T-helper 2 cell treated with Interferon-gamma antibody and Interleukin-4, amounts not matched to agents 100 ng/mL and 5 ng/mL, for 36 hours (primary cell): Measurements from ENCODE around the gene MID1. TPM values are rescaled to one million over a fixed set of nuclear protein-coding genes. Genes with fewer than 3 reads are reported as not detected.

Experiments
- intact Hi-C: fragments of 100-400 bp; cut with micrococcal nuclease; formaldehyde crosslinking; loops from one replicate; pipeline ENCODE4 v1.15.1; 2023
- total RNA-seq: library from RNA; stranded (reverse); gene quantifications from 2 replicates; pipeline ENCODE4 v1.2.3, GENCODE V29; 2022

MID1 gene
- total RNA-seq, result 0.23 and 0.25 TPM in 2 replicates

- intact Hi-C loops, result no loop called here
These were observed at the start of gene MID1 for GRCh38 chrX:10620121-10620699. Gene MID1, minus strand, starts transcription at chrX:10620585. Its CDS starts 53,038 bp downstream, at chrX:10567547.

- intact Hi-C loops, result no loop called here
These were observed 46.8 kb upstream of the MID1 start for GRCh38 chrX:10667143-10667542.

- intact Hi-C loops, result no loop called here
These were observed 45.7 kb upstream of the MID1 start for GRCh38 chrX:10666102-10666501.

DNA sequence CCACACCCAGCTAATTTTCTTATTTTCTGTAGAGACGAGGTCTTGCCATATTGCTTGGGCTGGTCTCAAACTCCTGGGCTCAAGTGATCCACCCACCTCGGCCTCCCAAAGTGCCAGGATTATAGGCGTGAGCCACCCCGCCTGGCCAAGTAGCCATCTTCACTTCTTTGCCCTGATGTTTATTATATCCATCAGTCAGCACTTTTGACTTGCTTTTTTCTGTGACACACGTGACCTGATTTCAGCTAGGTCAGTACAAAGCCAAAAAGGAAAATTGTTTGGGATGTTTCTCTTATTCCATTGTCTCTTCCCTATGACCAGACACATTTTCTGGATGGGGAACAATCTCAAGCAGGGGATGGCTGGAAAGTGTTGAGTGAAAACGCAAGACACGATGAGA lies 45.3 kb upstream of the MID1 start:
- intact Hi-C loops, result no loop called here

GRCh38 chrX:10660171-10660570 lies 39.8 kb upstream of the MID1 start:
- intact Hi-C loops, result no loop called here

GRCh38 chrX:10656214-10656613 lies 35.8 kb upstream of the MID1 start:
- intact Hi-C loops, result no loop called here

GRCh38 chrX:10654960-10655359 lies 34.6 kb upstream of the MID1 start:
- intact Hi-C loops, result no loop called here

DNA sequence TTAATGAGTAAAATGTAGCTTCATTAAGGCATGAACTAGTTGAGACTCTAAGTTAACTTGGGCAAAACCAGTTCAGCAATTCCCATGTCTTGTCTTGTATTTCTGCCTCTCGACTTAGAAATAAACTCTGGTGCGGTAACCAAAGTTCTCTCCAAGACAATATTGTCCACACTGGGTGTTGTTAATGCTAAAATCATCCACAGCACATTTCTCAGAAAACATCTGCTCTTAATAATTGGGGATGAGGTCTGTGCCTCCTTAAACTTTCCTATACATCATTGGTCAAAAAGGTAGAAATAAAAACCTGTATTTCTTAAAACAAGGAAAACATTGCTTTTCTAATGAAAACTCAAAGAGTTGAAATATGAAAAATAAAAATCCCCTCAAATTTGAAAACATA lies 32.9 kb upstream of the MID1 start:
- intact Hi-C loops, result no loop called here

DNA sequence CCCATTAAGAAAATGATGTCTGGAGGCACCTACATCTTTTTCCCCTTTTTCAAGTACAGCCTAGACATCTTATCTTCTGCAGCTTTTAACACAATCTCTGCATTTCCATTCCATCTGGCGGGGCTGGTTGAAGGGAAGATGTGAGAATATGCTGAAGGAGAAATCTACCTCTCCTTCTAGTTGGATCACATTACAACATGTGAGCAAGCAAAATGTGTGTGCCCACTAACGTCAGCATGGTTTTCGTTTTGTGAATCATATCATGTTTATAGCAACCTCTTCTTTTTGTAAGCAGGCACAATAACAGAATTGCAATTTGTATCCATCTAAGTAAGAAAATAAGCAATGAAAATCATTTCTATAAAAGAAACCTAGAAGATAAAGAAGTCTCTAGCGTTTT lies 28.9 kb upstream of the MID1 start:
- intact Hi-C loops, result no loop called here

- intact Hi-C loops, result no loop called here
These were observed 28.2 kb upstream of the MID1 start for GRCh38 chrX:10648614-10649013.

GRCh38 chrX:10636851-10637250 lies 16.5 kb upstream of the MID1 start:
- intact Hi-C loops, result no loop called here

- intact Hi-C loops, result no loop called here
These were observed 16.0 kb upstream of the MID1 start for GRCh38 chrX:10636337-10636736.

DNA sequence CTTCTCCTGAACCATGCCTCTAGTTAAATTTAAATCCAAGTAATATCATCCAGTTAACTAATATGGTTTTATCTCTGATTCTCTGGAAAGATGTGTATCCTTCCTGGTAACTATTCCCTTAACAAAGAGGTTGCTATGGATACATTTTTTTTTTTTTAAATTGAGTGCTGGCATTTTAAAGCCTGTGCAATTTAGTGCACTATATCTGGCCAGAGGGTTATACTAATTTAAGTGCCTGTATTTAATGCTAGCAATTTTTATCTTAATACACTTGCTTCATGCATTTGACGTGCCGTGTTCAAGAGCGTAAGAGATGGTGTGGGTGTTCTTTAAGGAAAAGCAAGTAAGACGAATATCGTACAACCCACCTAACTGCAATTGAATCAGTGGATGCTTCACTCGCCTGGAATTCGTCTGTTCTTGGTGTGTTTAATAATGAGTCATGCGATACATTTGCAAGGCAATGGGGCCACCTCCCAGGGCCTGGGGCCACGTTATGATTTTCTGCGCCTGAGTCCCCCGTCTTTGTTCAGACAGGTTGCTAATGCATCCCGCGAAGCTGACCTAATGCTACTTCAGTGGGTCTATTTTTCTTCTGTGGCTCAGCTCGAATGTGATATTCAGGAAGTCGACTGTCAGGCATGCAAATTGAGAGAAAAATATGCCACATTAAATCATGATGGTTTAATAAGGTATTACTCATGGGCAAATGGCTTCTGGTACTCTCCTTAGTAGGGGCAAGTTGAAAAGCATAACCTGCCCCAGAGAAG lies 14.2 kb upstream of the MID1 start:
- intact Hi-C loops, result no loop called here

GRCh38 chrX:10633722-10634121 lies 13.3 kb upstream of the MID1 start:
- intact Hi-C loops, result no loop called here

- intact Hi-C loops, result no loop called here
These were observed 11.2 kb upstream of the MID1 start for GRCh38 chrX:10631416-10632145.

- intact Hi-C loops, result no loop called here
These were observed 9.9 kb upstream of the MID1 start for GRCh38 chrX:10630320-10630719.

DNA sequence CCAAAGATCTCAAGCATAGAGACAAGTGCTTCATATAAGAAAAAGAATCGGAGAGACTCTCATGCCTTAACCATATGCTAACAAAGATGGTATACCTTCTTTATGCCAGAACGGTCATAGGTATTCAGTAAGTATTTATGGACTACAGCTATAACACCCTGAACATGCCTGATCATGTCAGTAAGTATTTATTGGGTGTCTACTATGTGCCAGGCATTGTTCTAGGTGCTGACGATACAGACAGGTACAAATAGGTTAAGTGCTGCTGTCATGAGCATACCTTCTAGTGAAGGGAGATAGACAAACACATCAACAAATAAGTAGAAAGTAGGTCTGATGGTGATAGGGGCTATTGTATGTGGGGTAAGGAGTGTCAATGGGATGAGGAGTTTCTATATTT lies 9.5 kb upstream of the MID1 start:
- intact Hi-C loops, result no loop called here

GRCh38 chrX:10628906-10629305 lies 8.5 kb upstream of the MID1 start:
- intact Hi-C loops, result no loop called here

GRCh38 chrX:10622197-10622596 lies 1.8 kb upstream of the MID1 start:
- intact Hi-C loops, result no loop called here

DNA sequence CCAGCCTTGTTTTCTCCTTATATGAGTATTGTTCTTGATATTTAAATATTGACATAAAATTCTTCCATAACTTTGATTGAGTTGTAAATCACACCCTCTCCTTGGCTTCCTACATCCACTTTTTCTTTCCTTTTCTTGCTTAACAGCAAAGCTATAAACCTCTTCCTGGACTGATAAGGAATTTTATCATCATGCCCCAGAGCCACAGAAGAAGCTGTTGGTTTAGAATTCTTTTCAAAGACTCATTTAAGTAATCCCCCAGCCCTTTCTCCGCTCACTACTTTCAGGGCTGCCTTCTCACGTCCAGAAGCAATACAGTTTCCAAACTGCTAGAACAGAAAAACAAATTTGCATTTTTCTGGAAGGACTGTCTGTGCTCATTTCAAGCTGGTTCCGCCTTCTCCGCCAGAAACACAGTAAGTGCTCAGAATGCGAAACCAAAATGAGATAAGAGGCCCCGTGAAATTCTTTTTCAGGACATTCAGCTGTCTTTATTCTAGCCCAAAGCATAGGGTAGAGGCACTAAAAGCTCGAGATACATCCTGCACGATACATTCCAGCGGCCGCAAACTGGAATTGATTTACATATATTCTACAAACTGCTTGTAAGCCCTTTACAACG lies 849 bp downstream of the MID1 start:
- intact Hi-C loops, result no loop called here

DNA sequence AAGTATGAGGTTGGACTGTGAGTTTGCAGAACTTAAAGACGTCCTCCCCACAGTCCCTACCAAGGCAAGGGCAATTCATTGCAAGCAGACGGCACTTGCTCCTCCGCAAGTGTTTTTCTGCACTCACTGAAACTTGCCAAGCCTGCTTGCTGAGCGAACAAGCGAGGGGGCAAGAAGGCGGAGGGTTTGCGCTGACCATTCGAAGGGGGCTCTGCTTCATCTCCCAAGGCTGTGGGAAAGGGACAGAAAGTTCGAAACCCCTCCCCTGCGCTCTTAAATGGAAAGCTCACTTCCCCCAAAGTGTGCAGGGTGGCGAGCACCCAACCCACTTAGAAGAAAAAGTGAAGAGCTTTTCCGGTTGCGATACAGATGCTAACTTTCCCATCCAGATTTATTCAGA lies 1.4 kb downstream of the MID1 start:
- intact Hi-C loops, result no loop called here

DNA sequence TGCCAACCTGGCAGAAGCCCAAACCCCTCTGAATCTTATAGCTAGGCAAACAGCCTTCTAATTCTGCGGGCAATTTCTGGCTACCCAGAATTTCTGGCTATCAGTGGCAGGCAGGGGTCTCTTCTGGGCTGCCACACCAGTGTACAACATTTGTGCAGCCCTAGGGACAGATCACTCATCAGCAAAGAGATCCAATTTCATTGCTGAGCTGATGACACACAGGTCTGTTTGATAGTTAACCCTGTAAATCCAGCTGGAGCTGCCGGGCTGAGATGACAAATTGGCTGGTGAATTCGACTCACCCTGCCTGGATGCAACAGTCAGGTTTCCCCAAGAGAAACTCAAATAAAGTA lies 2.4 kb downstream of the MID1 start:
- intact Hi-C loops, result no loop called here
